ENCODE data around the gene LHFPL3. TPM values are rescaled to one million over a fixed set of nuclear protein-coding genes. Genes with fewer than 3 reads are reported as not detected.

LHFPL3 gene
- total and polyA plus RNA-seq, 2 experiments from 2014 or later: 0.24 TPM; not detected in 1

DNA sequence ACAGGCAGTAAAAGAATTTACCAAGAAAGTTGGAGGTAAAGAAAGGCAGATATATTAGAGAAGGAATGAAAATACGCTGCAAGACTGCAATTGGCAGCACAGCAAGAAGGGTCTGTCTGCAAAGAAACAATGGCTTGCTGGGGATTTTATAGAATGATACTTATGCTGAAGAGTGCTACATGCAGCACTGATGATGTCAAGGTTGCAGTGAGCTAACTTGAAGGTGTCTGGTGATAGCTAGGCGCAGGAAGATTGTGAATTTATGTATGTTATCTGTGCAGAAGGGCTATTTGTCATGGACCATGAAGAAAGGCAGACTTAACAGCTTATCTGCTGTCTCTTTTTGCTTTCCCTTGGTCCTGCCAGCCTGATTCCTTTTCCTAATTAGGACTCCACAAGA lies 366.3 kb downstream of the LHFPL3 start:
- H3K4me2 ChIP-seq: no peak overlapping the region
- no peak overlapping the region for H3K4me3 Mint-ChIP-seq
- no peaks in the 10 kb centered on the region for H3K36me3 ChIP-seq (ENCODE audit: insufficient read depth)
- no peak overlapping the region for H3K4me3 ChIP-seq
- H3K79me2 ChIP-seq (replicated peaks; ENCODE audit: insufficient read depth): no peaks in the 10 kb centered on the region
- H3K4me1 ChIP-seq (ENCODE audit: insufficient read depth): no peaks in the 10 kb centered on the region
- TF ChIP-seq JUNB (IDR thresholded peaks at IDR 0.05; ENCODE audit: unreplicated experiment) (no peak), EZH2 (IDR thresholded peaks at IDR 0.05; ENCODE audit: low read depth, unreplicated experiment) (no peak), STAT1 (IDR thresholded peaks at IDR 0.05; ENCODE audit: unreplicated experiment) (no peak), CREB1 (CRISPR knock-in tag; IDR thresholded peaks at IDR 0.05; ENCODE audit: low read depth) (no peak), ZNF331 (CRISPR knock-in tag; IDR thresholded peaks at IDR 0.05; ENCODE audit: low read depth) (no peak), ZNF114 (CRISPR knock-in tag; IDR thresholded peaks at IDR 0.05) (no peak), EZH2phosphoT487 (IDR thresholded peaks at IDR 0.05; ENCODE audit: unreplicated experiment) (no peak), POLR2AphosphoS5 (IDR thresholded peaks at IDR 0.05; ENCODE audit: low read depth) (no peak)
- TF ChIP-seq, protein P1, sequence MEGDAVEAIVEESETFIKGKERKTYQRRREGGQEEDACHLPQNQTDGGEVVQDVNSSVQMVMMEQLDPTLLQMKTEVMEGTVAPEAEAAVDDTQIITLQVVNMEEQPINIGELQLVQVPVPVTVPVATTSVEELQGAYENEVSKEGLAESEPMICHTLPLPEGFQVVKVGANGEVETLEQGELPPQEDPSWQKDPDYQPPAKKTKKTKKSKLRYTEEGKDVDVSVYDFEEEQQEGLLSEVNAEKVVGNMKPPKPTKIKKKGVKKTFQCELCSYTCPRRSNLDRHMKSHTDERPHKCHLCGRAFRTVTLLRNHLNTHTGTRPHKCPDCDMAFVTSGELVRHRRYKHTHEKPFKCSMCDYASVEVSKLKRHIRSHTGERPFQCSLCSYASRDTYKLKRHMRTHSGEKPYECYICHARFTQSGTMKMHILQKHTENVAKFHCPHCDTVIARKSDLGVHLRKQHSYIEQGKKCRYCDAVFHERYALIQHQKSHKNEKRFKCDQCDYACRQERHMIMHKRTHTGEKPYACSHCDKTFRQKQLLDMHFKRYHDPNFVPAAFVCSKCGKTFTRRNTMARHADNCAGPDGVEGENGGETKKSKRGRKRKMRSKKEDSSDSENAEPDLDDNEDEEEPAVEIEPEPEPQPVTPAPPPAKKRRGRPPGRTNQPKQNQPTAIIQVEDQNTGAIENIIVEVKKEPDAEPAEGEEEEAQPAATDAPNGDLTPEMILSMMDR (conservative IDR thresholded peaks at IDR 0.05; ENCODE audit: low read depth in 2 of 2): no peak
- TF ChIP-seq, protein P2, sequence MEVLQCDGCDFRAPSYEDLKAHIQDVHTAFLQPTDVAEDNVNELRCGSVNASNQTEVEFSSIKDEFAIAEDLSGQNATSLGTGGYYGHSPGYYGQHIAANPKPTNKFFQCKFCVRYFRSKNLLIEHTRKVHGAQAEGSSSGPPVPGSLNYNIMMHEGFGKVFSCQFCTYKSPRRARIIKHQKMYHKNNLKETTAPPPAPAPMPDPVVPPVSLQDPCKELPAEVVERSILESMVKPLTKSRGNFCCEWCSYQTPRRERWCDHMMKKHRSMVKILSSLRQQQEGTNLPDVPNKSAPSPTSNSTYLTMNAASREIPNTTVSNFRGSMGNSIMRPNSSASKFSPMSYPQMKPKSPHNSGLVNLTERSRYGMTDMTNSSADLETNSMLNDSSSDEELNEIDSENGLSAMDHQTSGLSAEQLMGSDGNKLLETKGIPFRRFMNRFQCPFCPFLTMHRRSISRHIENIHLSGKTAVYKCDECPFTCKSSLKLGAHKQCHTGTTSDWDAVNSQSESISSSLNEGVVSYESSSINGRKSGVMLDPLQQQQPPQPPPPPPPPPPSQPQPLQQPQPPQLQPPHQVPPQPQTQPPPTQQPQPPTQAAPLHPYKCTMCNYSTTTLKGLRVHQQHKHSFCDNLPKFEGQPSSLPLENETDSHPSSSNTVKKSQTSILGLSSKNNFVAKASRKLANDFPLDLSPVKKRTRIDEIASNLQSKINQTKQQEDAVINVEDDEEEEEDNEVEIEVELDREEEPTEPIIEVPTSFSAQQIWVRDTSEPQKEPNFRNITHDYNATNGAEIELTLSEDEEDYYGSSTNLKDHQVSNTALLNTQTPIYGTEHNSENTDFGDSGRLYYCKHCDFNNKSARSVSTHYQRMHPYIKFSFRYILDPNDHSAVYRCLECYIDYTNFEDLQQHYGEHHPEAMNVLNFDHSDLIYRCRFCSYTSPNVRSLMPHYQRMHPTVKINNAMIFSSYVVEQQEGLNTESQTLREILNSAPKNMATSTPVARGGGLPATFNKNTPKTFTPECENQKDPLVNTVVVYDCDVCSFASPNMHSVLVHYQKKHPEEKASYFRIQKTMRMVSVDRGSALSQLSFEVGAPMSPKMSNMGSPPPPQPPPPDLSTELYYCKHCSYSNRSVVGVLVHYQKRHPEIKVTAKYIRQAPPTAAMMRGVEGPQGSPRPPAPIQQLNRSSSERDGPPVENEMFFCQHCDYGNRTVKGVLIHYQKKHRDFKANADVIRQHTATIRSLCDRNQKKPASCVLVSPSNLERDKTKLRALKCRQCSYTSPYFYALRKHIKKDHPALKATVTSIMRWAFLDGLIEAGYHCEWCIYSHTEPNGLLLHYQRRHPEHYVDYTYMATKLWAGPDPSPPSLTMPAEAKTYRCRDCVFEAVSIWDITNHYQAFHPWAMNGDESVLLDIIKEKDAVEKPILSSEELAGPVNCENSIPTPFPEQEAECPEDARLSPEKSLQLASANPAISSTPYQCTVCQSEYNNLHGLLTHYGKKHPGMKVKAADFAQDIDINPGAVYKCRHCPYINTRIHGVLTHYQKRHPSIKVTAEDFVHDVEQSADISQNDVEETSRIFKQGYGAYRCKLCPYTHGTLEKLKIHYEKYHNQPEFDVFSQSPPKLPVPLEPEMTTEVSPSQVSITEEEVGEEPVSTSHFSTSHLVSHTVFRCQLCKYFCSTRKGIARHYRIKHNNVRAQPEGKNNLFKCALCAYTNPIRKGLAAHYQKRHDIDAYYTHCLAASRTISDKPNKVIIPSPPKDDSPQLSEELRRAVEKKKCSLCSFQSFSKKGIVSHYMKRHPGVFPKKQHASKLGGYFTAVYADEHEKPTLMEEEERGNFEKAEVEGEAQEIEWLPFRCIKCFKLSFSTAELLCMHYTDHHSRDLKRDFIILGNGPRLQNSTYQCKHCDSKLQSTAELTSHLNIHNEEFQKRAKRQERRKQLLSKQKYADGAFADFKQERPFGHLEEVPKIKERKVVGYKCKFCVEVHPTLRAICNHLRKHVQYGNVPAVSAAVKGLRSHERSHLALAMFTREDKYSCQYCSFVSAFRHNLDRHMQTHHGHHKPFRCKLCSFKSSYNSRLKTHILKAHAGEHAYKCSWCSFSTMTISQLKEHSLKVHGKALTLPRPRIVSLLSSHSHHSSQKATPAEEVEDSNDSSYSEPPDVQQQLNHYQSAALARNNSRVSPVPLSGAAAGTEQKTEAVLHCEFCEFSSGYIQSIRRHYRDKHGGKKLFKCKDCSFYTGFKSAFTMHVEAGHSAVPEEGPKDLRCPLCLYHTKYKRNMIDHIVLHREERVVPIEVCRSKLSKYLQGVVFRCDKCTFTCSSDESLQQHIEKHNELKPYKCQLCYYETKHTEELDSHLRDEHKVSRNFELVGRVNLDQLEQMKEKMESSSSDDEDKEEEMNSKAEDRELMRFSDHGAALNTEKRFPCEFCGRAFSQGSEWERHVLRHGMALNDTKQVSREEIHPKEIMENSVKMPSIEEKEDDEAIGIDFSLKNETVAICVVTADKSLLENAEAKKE (CRISPR knock-in tag; IDR thresholded peaks at IDR 0.05): no peak
- TF ChIP-seq, protein P3, sequence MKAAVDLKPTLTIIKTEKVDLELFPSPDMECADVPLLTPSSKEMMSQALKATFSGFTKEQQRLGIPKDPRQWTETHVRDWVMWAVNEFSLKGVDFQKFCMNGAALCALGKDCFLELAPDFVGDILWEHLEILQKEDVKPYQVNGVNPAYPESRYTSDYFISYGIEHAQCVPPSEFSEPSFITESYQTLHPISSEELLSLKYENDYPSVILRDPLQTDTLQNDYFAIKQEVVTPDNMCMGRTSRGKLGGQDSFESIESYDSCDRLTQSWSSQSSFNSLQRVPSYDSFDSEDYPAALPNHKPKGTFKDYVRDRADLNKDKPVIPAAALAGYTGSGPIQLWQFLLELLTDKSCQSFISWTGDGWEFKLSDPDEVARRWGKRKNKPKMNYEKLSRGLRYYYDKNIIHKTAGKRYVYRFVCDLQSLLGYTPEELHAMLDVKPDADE (IDR thresholded peaks at IDR 0.05): no peak
- TF ChIP-seq, protein P4, sequence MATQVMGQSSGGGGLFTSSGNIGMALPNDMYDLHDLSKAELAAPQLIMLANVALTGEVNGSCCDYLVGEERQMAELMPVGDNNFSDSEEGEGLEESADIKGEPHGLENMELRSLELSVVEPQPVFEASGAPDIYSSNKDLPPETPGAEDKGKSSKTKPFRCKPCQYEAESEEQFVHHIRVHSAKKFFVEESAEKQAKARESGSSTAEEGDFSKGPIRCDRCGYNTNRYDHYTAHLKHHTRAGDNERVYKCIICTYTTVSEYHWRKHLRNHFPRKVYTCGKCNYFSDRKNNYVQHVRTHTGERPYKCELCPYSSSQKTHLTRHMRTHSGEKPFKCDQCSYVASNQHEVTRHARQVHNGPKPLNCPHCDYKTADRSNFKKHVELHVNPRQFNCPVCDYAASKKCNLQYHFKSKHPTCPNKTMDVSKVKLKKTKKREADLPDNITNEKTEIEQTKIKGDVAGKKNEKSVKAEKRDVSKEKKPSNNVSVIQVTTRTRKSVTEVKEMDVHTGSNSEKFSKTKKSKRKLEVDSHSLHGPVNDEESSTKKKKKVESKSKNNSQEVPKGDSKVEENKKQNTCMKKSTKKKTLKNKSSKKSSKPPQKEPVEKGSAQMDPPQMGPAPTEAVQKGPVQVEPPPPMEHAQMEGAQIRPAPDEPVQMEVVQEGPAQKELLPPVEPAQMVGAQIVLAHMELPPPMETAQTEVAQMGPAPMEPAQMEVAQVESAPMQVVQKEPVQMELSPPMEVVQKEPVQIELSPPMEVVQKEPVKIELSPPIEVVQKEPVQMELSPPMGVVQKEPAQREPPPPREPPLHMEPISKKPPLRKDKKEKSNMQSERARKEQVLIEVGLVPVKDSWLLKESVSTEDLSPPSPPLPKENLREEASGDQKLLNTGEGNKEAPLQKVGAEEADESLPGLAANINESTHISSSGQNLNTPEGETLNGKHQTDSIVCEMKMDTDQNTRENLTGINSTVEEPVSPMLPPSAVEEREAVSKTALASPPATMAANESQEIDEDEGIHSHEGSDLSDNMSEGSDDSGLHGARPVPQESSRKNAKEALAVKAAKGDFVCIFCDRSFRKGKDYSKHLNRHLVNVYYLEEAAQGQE (IDR thresholded peaks at IDR 0.05; ENCODE audit: unreplicated experiment): no peak
- no peaks in the 10 kb centered on the region for H3F3A ChIP-seq (replicated peaks; ENCODE audit: low read depth)
- no peak overlapping the region for H3K27ac ChIP-seq (ENCODE audit: low read depth)
- H4K20me1 ChIP-seq (replicated peaks; ENCODE audit: insufficient read depth): no peaks in the 10 kb centered on the region
- peaks cover 6% of the 10 kb centered on the region; the same call in 2 of the 3 replicates for H3K36me3 Mint-ChIP-seq (ENCODE audit: low read depth)
- ATAC-seq: no peak
- no peak for DNase-seq (ENCODE audit: low spot score)
- peaks cover 5% of the 10 kb centered on the region; the same call in 1 of the 2 replicates for H3K9me2 ChIP-seq (ENCODE audit: insufficient read depth)
- H3K4me1 Mint-ChIP-seq: no peaks in the 10 kb centered on the region
- no peak overlapping the region for H3K27ac Mint-ChIP-seq
- H3K9me3 Mint-ChIP-seq: peaks cover 16% of the 10 kb centered on the region
- no peaks in the 10 kb centered on the region for H3K27me3 Mint-ChIP-seq (ENCODE audit: insufficient read depth, low read depth, poor library complexity)
- H3K27me3 ChIP-seq (ENCODE audit: insufficient read depth): no peaks in the 10 kb centered on the region
- H2AFZ ChIP-seq: no peak overlapping the region
